ENCODE results near the gene LRP3. TPM values are rescaled to one million over a fixed set of nuclear protein-coding genes. Genes with fewer than 3 reads are reported as not detected.

LRP3 gene
- total RNA-seq, 1 experiment from 2014 or later: 9.9 TPM

DNA sequence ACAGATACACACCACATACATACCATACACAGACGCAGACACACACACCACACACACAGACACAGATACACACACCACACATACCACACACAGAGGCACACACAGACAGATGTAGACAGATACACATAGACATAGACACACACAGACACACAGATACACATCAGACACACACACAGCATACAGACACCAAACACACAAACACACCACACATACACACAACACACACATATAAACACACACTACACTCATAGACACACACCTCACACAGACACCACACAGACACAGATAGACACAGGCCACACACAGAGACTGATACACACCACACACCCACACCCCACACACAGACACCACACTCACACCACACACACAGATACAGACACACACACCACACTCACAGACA lies 56.4 kb downstream of the LRP3 start:
- DNase-seq (ENCODE audit: extremely low read depth, low read depth): no peak

DNA sequence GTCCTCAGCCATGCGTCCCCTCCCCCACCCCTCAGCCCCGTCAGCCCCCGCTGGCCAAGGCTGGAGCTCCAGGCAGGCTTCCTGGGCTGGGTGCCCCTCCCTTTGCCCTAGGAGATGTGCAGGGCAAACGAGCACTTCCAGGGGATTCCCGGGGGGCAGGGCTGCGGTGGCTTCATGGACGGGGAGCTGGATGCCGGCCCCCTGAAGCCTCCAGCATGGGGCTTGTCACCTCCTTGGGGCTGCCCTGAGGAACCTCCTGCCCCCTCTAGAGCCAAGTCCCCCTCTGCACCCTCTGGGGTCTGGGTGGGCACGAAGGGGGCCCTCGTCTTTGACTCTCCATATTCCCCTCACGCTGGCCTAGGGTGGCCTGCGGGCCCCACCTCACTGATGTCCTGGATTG lies 56.9 kb downstream of the LRP3 start:
- no peak for DNase-seq (ENCODE audit: extremely low read depth, low read depth)

DNA sequence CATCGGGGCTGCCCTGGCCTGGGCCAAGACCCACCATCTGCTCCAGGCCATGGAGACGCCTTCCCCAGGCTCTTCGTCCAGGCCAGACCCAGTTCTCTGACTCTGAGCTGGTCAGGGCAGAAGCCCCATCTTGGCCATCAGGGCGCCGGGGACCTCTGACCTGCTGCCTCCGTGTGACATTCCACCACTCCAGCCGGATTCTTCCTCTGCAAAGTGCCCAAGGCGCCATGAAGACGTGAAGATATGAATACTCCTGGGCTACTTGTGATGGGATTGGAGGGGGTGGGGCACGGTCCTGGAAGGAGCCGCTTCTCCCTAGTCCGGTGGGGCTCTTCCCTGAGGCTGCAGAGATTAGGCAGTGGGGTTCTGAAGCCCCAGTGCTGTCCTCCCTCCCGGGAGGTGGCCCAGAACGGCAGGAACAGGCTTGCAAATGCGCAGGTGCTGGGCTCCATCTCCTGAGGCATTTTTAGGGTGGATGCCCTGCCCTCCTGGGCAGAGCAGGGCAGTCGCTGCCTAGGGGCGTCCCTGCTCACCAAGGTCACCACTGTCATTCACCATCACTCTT lies 57.5 kb downstream of the LRP3 start:
- DNase-seq (ENCODE audit: extremely low read depth, low read depth): no peak

DNA sequence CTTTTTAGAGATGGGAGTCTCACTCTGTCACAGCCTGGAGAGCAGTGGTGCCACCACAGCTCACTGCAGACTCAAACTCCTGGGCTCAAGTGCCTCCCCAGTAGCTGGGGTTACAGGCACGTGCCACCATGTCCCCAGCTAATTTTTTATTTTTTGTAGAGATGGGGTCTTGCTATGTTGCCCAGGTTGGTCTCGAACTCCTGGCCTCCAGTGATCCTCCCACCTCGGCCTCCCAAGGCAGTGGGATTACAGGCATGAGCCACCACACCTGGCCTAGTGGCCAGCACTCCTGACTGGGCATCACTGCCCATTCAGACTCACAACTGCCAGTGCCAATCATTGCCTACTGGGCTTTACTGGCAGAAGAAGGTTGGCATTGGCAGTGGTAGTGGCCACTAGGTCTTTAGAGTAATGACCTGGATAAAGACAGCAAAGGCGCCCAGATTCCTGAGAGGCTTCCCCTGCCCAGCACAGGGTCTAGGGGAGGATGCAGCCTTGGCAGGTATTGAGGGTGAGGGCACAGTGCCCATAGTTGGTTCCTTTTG lies 58.4 kb downstream of the LRP3 start:
- no peak for DNase-seq (ENCODE audit: extremely low read depth, low read depth)

DNA sequence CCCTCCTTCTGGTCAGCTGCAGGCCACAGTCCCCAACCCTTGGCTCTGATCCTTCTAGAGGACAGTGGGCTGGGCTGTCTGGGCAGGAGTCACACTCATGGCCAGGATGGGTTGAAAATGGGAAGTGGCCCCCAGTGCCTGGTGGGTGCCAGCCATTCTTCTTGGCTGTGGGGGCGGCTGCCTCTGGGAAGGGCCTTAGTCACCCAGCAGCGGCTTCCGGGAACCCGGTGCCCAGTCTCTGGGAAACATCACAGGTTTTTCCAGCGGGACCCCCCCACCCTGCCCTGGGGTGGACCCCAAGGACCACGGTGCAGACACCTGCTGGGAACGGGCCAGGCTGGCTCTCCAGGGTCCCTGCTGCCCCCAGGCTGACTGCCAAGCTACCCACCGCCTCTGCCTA lies 58.8 kb downstream of the LRP3 start:
- no peak for DNase-seq (ENCODE audit: extremely low read depth, low read depth)

DNA sequence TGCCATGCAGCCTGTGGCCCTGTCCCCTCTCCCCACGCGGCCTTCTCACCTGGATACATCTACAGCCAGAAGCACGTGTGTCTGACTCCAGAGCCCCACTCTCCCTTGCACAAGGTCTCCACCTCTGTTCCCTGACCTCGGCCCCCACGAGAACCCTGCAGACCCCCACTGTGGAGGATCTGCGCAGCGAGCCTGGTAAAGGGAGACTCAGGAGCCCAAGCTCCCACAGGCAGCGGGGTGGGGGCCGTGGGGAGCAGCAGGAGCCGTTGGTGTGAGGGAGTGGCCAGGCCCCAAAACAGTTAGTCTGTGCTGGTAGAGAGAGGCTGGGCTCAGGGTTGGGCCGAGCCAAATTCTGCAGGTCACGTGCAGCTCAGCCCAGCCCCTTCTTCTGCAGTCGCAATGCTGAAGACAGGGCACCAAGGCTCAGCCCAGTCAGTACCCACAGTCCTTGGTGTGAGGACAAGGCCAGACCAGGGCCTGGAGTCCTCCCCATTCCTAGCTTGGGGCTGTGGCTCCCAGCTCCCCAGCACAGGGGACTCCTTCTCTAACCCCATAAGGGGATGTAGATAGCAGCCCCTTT lies 60.2 kb downstream of the LRP3 start:
- DNase-seq (ENCODE audit: extremely low read depth, low read depth): no peak

DNA sequence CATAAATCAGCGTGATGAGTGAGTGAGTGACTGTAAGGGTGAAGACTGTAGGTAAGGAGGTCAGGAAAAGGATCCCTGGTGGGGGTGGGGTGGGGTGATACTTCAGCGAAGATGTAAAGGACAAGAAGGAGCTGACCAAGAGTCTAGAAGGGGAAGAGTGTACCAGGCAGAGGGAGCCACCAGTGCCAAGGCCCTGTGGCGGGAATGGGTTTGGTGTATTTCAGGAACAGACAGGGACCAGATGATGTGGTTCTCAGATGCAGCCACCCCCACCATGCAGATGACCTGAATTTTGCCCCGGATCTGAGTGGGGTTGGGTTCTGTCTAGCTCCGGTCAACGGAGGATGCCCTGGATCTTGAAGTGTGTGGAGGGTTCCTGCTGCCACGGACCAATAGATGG lies 61.7 kb downstream of the LRP3 start:
- no peak for DNase-seq (ENCODE audit: extremely low read depth, low read depth)

DNA sequence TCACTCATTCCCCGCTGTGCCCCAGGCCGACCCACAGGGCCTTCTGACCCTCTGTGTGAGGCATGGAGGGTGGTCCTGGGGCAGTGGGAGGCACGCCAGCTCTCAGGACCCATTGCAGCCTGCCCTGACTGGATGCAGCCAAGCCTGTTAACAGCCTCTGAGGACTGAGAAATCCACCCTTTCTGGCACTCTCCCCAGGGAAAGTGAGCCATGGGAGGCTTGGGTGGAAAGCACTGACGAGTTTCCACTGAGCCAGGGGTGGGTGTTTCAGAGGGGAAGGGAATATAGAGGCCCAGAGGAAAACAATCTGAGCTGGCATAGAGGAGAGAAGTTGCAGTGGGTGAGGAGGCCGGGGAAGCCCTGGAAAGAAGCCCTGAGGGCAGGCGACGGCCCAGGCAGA lies 62.1 kb downstream of the LRP3 start:
- DNase-seq (ENCODE audit: extremely low read depth, low read depth): no peak

DNA sequence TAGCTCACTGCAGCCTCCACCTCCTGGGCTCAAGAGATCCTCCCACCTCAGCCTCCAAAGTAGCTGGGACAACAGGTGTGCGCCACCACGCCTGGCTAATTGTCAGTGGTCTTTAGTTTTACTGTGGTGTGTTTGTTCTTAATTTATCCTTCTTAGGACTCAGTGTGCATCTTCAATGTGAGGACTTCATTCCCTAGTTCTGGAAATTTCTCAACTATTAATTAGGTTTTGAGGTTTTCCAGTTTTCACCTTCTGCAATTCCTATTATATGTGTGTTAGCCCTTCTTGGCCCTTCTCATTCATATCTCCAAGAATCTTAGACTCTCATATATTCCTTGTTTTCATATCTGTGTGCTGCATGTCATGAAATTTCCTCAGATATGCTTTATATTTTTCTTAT lies 63.7 kb downstream of the LRP3 start:
- no peak for DNase-seq (ENCODE audit: extremely low read depth, low read depth)

Other genes starting within 250 kb of the LRP3 start
- 12.7 and 16.1 TPM in 2 replicates for gene CEP89, start 222.4 kb upstream of the LRP3 start, total RNA-seq (2014; rRNA removed; shearing (Covaris generic))
- gene FAAP24, start 222.1 kb upstream of the LRP3 start, total RNA-seq (2014; rRNA removed; shearing (Covaris generic)): 4.0 and 4.6 TPM in 2 replicates
- 6.0 and 8.0 TPM in 2 replicates for gene RHPN2, start 129.4 kb upstream of the LRP3 start, total RNA-seq (2014; rRNA removed; shearing (Covaris generic))
- 4.0 and 5.0 TPM in 2 replicates for gene GPATCH1, start 113.1 kb upstream of the LRP3 start, total RNA-seq (2014; rRNA removed; shearing (Covaris generic))
- gene WDR88, start 62.2 kb upstream of the LRP3 start, total RNA-seq (2014; rRNA removed; shearing (Covaris generic)): 0.20 TPM in 1 of 2 replicates, not detected in the other
- not detected in 2 replicates for gene SLC7A10, start 31.5 kb downstream of the LRP3 start, total RNA-seq (2014; rRNA removed; shearing (Covaris generic))
- 6.3 and 6.5 TPM in 2 replicates for gene CEBPA, start 108.2 kb downstream of the LRP3 start, total RNA-seq (2014; rRNA removed; shearing (Covaris generic))
- 73.9 and 89.1 TPM in 2 replicates for gene CEBPG, start 179.4 kb downstream of the LRP3 start, total RNA-seq (2014; rRNA removed; shearing (Covaris generic))